Adrenal gland (tissue), 12 donors: Measurements from ENCODE around the gene RPL38. TPM values are rescaled to one million over a fixed set of nuclear protein-coding genes. Genes with fewer than 3 reads are reported as not detected.

Source experiments
- DNase-seq, 7 donors: peaks; one replicate each; pipeline ENCODE4 v3.0.0-alpha.2; 2019 to 2020
- H3K27ac ChIP-seq, 5 donors: fragments of 200-600 bp; sonication (generic) in 4 of 5; 1 replicate in 3 of 5; 2 replicates in 2 of 5; pipeline versions ENCODE4 v1.5.1 to v1.8.0; 2016 to 2020; ENCODE audit warnings: mild to moderate bottlenecking in 1 of 5
- H3K27me3 ChIP-seq: fragments of 200-600 bp; 2 replicates; pipeline ENCODE4 v1.8.0; 2021
- H3K36me3 ChIP-seq, 2 donors: fragments of 200-600 bp; replicated peaks in 1 of 2; 1 replicate in 1 of 2; 2 replicates in 1 of 2; pipeline versions ENCODE4 v1.5.1 to v1.8.0; 2018 to 2022
- H3K4me1 ChIP-seq, 2 donors: fragments of 200-600 bp; replicated peaks in 1 of 2; 1 replicate in 1 of 2; 2 replicates in 1 of 2; pipeline versions ENCODE4 v1.5.1 to v1.8.0; 2018 to 2021
- H3K4me3 ChIP-seq, 4 donors: fragments of 200-600 bp; sonication (generic) in 3 of 4; one replicate each; pipeline ENCODE4 v1.5.1; 2016 to 2018
- H3K9me3 ChIP-seq, 3 donors: fragments of 200-600 bp; sonication (generic) in 1 of 3; replicated peaks in 1 of 3; 1 replicate in 2 of 3; 2 replicates in 1 of 3; pipeline versions ENCODE4 v1.5.1 to v1.8.0; 2016 to 2021
- CTCF ChIP-seq, 6 experiments: fragments of 450-650 bp in 4 of 6; fragments of 200-600 bp in 2 of 6; sonication (generic) in 1 of 6; IDR thresholded peaks; 1 replicate in 5 of 6; 2 replicates in 1 of 6; pipeline versions ENCODE4 v1.5.1 to v1.8.0; 2016 to 2021; ENCODE audit warnings: antibody characterized with exemption in 6 of 6, mild to moderate bottlenecking in 2 of 6, moderate library complexity in 1 of 6
- POLR2A ChIP-seq, 2 donors: fragments of 450-650 bp; IDR thresholded peaks; one replicate each; pipeline ENCODE4 v1.6.1; 2017; ENCODE audit warnings: antibody characterized with exemption in 2 of 2, mild to moderate bottlenecking in 2 of 2, moderate library complexity in 1 of 2
- WGBS, 4 donors: extraction: QIAGEN DNeasy Blood & Tissue Kit in 2 of 4; methylation state at CpG; one replicate each; pipeline versions ENCODE4 v1.1.5 to v1.1.7; 2013 to 2017; 5-methylcytosine and 5-hydroxymethylcytosine counted together
- intact Hi-C, 2 donors: fragments of 100-400 bp; cut with DNase I; formaldehyde crosslinking; loops; one replicate each; pipeline versions ENCODE4 v1.14.1 to v1.15.0; 2022 to 2023
- polyA plus RNA-seq, 3 donors: library from polyadenylated mRNA; stranded (reverse); fragments of 200-250 nt in 2 of 3; fragments of 350-450 nt in 1 of 3; fragmentation: Illumina TruSeq in 1 of 3; extraction: RNeasy Lipid Tissue Mini Kit (QIAGEN cat#74804) in 1 of 3; gene quantifications; one replicate each; pipeline ENCODE4 v1.2.3, GENCODE V29; 2013 to 2014
- total RNA-seq, 9 donors: library from RNA; depleted of rRNA in 4 of 9; stranded (reverse); fragments of >200 nt in 4 of 9; fragments of 120-200 nt in 1 of 9; fragmentation: NEBNext Ultra II Directional in 1 of 9; extraction: Animal tissue kit (Norgen Biotek cat#: 25700) in 1 of 9; gene quantifications; one replicate each; pipeline versions ENCODE4 v1.1.0 to v1.2.4, GENCODE V29; 2013 to 2023
- donor health status: healthy with polysubstance abuse.
- donor health status: Bipolar disorder and iron deficiency.
- donor health status: DM: yes; HTN: yes; CAD: no.
- donor health status: DM: no; HTN: no; CAD: no.
- donor health status: DM: no; HTN: no; CAD: no.
- donor health status: DM: yes; HTN: yes; CAD: no.

RPL38 gene
- total and polyA plus RNA-seq, 12 donors: 136 to 1,921 (median 789) TPM

- no peak for DNase-seq
- intact Hi-C loops: loop anchor here in 1 of 2 donors (10.0 kb wide), 2 partner anchors 58 to 148 kb away; partner anchors contain the start of genes BTBD17, DNAI2 and GPR142
- H3K9me3 ChIP-seq: no peaks in the 10 kb centered on the region
- H3K4me1 ChIP-seq: peaks cover 6 to 9% of the 10 kb centered on the region in 2 donors
- no peak overlapping the region for H3K27ac ChIP-seq
- no peak overlapping the region for H3K4me3 ChIP-seq
- no peaks in the 10 kb centered on the region for H3K36me3 ChIP-seq
- TF ChIP-seq POLR2A (IDR thresholded peaks at IDR 0.05) (no peak), CTCF (IDR thresholded peaks at IDR 0.05) (no peak)
- WGBS, 4 donors: 68 to 78% (median 77%) methylated on average over 11 to 13 of the region's 13 CpGs
- H3K27me3 ChIP-seq: no peaks in the 10 kb centered on the region
Measured at GRCh38 chr17:74217037-74217730, 13.7 kb downstream of the RPL38 start.

GRCh38 chr17:74217888-74218287 is 14.4 kb downstream of the RPL38 start:
- Histone ChIP-seq H3K27ac (no peak overlapping the region), H3K4me3 (no peak overlapping the region), H3K36me3 (no peaks in the 10 kb centered on the region), H3K4me1 (peaks cover 0 to 2% of the 10 kb centered on the region in 2 donors), H3K9me3 (no peaks in the 10 kb centered on the region), H3K27me3 (no peaks in the 10 kb centered on the region)
- intact Hi-C loops: loop anchor here in 1 of 2 donors (10.0 kb wide), 2 partner anchors 57 to 147 kb away; partner anchors contain the start of genes BTBD17, DNAI2 and GPR142
- TF ChIP-seq POLR2A (IDR thresholded peaks at IDR 0.05) (no peak), CTCF (IDR thresholded peaks at IDR 0.05) (no peak)
- WGBS, 4 donors: 83 to 96% (median 95%) methylated on average over 2 of the region's 2 CpGs
- DNase-seq: no peak

- Histone ChIP-seq H3K36me3 (no peaks in the 10 kb centered on the region), H3K4me3 (no peak overlapping the region), H3K4me1 (no peaks in the 10 kb centered on the region), H3K27ac (no peak overlapping the region), H3K9me3 (no peaks in the 10 kb centered on the region), H3K27me3 (no peaks in the 10 kb centered on the region)
- TF ChIP-seq POLR2A (IDR thresholded peaks at IDR 0.05): no peak
- TF ChIP-seq CTCF (IDR thresholded peaks at IDR 0.05): no peak
- DNase-seq: no peak
- intact Hi-C loops: loop anchor here in 1 of 2 donors (10.0 kb wide), 2 partner anchors 56 to 146 kb away; partner anchors contain the start of genes BTBD17, DNAI2 and GPR142
- WGBS, 4 donors: 68 to 92% (median 76%) methylated on average over 8 of the region's 8 CpGs
Measured at GRCh38 chr17:74218436-74218835, 15.0 kb downstream of the RPL38 start.

DNA sequence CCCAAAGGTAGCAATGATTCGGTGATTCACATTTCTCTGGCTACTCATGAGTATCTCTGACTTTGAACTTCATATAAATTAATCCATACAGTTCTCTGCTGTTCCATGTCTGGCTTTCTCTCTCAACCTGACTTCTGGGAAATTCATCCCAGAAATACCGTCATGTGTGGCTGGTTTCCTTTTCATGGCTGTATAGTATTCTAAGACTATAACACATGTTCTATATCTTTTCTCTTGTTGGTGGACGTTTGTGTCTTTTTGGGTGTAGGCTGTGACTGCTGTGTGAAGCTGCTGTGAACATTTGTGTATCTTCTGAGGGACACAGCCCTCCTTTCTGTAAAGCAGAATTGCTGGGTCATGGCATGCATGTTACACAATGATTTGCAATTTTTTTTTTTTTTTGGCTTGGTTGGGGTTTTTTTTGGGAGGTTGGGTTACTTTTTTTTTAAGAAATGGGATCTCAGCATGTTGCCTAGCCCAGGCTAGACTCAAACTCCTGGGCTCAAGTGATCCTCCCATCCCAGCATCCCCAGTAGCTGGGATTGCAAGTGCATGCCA is 16.2 kb downstream of the RPL38 start:
- Histone ChIP-seq H3K9me3 (no peaks in the 10 kb centered on the region), H3K27ac (no peak overlapping the region), H3K4me3 (no peak overlapping the region), H3K27me3 (no peaks in the 10 kb centered on the region), H3K4me1 (no peaks in the 10 kb centered on the region), H3K36me3 (no peaks in the 10 kb centered on the region)
- WGBS, 4 donors: 81 to 87% (median 82%) methylated on average over 3 of the region's 3 CpGs
- TF ChIP-seq POLR2A (IDR thresholded peaks at IDR 0.05): no peak
- TF ChIP-seq CTCF (IDR thresholded peaks at IDR 0.05): no peak
- intact Hi-C loops: loop anchor here in 1 of 2 donors (10.0 kb wide), 2 partner anchors 55 to 145 kb away; partner anchors contain the start of genes BTBD17, DNAI2 and GPR142
- DNase-seq: no peak
